Measurements from ENCODE around the gene TAS1R1.

TAS1R1 gene

DNA sequence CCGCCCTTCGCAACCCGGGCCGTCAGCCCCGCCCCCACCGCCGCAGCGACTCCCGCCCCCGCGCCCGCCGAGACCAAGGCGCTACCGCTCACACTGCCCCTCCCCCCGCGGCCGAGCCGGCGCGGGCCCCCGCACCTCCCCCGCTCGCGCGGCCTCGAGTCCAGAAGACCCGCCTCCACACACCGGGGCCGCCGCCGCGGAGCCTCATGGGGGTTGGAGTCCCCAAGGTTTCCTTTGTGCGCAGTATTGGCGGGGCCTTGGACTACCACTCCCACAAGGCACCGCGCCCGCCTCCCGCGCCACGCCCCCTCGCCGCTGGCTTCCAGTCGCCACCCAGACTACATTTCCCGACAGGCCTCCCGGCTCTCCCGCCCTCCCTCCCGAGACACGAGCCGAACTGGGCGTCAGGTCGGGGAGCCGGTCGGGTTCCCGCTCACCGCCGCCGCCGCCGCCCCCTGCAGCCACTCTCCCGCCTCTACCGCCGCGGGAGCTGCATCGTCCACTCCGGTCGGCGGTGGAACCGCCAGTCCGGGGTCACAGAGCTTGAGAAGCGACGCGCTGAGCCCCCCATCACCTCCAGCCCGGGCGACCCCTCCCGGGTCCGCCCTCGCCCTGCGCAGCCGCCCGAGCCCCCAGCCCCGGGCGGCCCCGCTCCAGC is 58.4 kb downstream of the TAS1R1 start, which contains the start of gene PHF13:
PHF13 (plus strand) TSS at position 371 of the 658 bp plus-strand sequence. CDS start 336 bp downstream, outside the sequence.
- TF ChIP-seq, protein P1, sequence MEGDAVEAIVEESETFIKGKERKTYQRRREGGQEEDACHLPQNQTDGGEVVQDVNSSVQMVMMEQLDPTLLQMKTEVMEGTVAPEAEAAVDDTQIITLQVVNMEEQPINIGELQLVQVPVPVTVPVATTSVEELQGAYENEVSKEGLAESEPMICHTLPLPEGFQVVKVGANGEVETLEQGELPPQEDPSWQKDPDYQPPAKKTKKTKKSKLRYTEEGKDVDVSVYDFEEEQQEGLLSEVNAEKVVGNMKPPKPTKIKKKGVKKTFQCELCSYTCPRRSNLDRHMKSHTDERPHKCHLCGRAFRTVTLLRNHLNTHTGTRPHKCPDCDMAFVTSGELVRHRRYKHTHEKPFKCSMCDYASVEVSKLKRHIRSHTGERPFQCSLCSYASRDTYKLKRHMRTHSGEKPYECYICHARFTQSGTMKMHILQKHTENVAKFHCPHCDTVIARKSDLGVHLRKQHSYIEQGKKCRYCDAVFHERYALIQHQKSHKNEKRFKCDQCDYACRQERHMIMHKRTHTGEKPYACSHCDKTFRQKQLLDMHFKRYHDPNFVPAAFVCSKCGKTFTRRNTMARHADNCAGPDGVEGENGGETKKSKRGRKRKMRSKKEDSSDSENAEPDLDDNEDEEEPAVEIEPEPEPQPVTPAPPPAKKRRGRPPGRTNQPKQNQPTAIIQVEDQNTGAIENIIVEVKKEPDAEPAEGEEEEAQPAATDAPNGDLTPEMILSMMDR (IDR thresholded peaks at IDR 0.05; ENCODE audit: insufficient read depth, low read length, poor library complexity, severe bottlenecking) = no peak
- Histone ChIP-seq H3K27me3 (replicated peaks; ENCODE audit: control insufficient read depth, insufficient read depth, low read length) (no peaks in the 10 kb centered on the region), H3K4me3 (replicated peaks; ENCODE audit: low read depth, low read length) (peak within 1 kb of the TSS; percentile 74), H3K36me3 (ENCODE audit: control insufficient read depth, insufficient read depth, low read length) (no peaks in the 10 kb centered on the region; the same call in 1 of the 2 replicates)
- DNase-seq (ENCODE audit: extremely low read depth, insufficient read length) = peak; percentile 100

DNA sequence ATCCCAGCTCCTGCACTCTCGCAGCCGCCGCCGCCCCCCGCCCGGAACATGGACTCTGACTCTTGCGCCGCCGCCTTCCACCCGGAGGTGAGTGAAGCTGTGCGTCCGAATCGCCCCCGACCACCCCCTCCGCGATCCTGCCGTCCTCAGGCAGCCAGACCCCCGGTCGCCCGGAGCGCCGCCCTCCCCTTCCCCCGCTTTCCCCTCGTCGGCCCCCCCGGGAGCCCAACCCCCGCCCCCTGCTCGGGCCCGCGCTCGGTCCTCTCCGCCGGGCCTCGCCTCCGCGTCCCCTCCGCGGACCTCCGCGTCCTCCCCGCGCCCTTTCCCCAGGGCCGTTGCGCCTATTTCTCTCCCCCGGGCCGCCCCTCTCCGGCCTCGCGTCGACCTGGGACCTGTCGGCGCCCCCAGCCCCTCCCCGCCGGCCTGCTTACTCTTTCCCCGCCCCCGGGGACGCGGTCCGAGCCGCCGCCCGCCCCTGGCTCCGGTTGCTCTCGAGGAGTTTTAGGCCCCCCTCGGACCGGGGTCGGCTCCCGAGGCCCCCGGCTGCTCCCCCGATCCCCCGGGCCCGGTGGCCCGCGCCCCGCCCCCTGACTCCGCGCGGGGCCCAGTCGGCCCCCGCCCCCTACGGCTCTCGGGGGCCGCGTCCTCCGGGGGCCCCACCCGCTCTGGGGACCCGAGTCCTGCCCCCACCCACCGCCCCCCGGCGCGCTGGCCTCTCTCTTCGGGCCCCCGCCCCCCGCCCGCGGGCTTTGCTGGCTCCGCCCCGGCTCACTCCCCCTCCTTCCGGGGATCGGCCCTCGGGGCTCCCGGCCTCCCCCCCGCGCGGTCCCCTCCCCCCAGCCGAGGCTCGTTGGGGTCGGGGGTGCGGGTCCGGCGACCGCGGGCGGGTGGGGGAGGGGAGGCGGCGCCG is 59.2 kb downstream of the TAS1R1 start:
- H3K36me3 ChIP-seq (ENCODE audit: control insufficient read depth, insufficient read depth, low read length) = no peaks in the 10 kb centered on the region; the same call in 1 of the 2 replicates
- TF ChIP-seq, protein P1 (IDR thresholded peaks at IDR 0.05; ENCODE audit: insufficient read depth, low read length, poor library complexity, severe bottlenecking) = no peak
- peak overlapping the region; percentile 74 for H3K4me3 ChIP-seq (replicated peaks; ENCODE audit: low read depth, low read length)
- no peak for DNase-seq (ENCODE audit: extremely low read depth, insufficient read length)
- H3K27me3 ChIP-seq (replicated peaks; ENCODE audit: control insufficient read depth, insufficient read depth, low read length) = no peaks in the 10 kb centered on the region

DNA sequence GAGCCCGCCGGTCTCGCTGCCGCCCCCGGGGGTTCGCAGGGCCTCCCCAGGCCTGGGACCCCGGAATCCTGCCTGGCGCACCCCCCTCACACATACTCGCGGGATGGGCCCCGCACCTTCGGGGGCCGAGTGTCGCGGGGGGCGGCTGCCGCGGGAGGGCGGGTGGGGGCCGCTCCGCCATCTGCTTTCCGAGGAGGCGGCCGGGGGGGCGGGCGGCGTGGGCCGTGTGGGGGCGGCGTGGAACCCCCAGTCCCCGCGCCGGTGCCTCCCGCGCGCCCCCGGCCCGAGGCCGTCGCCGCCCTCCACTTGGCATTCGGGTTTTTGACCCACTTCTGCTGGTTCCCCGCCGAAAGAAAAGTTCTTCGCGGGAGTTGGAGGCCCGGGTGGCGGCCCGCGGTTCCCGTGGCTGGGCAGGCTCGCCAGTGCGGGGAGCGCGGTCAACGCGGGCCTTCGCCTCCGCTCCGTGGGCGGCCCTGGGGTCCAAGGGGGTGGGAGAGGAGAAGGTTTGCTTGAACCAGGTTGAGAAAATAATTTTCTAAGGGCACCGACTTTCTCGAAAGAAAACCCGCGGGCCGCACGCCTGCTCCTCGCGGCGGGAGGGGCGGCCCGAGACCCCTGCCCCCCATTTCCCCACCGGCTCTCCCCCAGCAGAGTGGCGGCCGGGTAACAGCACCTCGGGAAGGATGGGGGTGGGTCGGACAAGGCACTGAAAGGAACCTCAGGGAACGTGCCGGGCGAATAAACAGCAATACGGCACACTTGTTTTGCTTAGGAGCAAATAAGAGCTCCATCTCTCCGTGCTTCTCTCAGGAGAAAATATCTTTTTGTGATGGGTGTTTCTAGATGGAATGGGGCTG is 60.0 kb downstream of the TAS1R1 start:
- Histone ChIP-seq H3K27me3 (replicated peaks; ENCODE audit: control insufficient read depth, insufficient read depth, low read length) (no peaks in the 10 kb centered on the region), H3K4me3 (replicated peaks; ENCODE audit: low read depth, low read length) (peak overlapping the region; percentile 74), H3K36me3 (ENCODE audit: control insufficient read depth, insufficient read depth, low read length) (peaks cover 3% of the 10 kb centered on the region; the same call in 1 of the 2 replicates)
- no peak for DNase-seq (ENCODE audit: extremely low read depth, insufficient read length)
- TF ChIP-seq, protein P1 (IDR thresholded peaks at IDR 0.05; ENCODE audit: insufficient read depth, low read length, poor library complexity, severe bottlenecking) = no peak

DNA sequence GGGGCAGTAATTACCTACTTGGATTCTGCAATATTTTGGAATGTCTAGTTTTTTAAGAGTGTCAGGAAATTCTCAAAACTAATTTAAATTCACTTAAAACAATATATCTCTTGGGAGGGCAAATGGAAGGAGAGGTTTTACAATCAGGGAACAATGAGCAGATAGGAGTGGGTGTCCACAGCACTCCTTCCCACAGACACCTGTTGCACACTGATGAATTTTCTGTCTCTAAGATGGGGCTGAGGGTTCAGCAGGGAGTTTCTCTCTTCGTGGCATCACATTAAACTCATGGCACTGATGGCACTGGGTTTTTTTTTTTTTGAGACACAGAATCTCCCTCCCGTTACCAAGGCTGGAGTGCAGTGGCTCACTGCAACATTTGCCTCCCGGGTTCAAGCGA is 63.9 kb downstream of the TAS1R1 start:
- Histone ChIP-seq H3K4me3 (replicated peaks; ENCODE audit: low read depth, low read length) (no peak overlapping the region), H3K36me3 (ENCODE audit: control insufficient read depth, insufficient read depth, low read length) (peaks cover 14% of the 10 kb centered on the region)
- TF ChIP-seq, protein P1 (IDR thresholded peaks at IDR 0.05; ENCODE audit: insufficient read depth, low read length, poor library complexity, severe bottlenecking) = no peak

More for the DNA sequence above, 63.9 kb downstream of the TAS1R1 start:
- DNase-seq (ENCODE audit: extremely low read depth, insufficient read length) = no peak
- no peaks in the 10 kb centered on the region for H3K27me3 ChIP-seq (replicated peaks; ENCODE audit: control insufficient read depth, insufficient read depth, low read length)
